ENCODE measurements around the gene C3orf22.
"Not testable (repeated sequence)": the region's sequence is repeated elsewhere in the genome, so short reads cannot be mapped to it uniquely, and the experiment has no call there.

The C3orf22 gene

DNA sequence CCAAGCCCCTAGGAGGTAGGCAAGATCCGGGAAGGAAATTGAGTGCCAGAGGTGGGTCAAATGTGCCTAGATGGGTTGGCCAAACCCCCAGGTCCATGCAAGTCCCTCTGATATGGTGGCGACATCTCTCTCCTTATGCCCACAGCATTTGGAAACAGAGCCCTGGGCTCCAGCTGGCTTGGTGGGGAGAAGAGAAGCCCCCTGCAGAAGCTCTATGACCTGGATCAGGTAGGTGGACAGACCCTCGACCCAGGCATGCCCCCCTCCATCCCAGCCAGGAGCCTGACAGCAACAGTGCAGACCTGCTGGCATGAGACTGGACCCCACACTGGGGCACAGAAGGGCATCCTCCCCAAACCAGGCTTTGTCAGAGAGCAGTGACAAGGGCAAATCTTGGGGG, 22.6 kb downstream of the C3orf22 start:
- Histone ChIP-seq H3K36me3 (ENCODE audit: insufficient read depth, low read length) (no peaks in the 10 kb centered on the region), H2AFZ (ENCODE audit: low read depth, low read length) (no peak overlapping the region), H3K27me3 (ENCODE audit: insufficient read depth, low read length) (peaks cover 16% of the 10 kb centered on the region), H3K9me3 (ENCODE audit: low read length) (no peaks in the 10 kb centered on the region), H3K4me3 (ENCODE audit: low read length) (no peak overlapping the region), H3K4me1 (ENCODE audit: insufficient read depth, low read length) (no peaks in the 10 kb centered on the region)

DNA sequence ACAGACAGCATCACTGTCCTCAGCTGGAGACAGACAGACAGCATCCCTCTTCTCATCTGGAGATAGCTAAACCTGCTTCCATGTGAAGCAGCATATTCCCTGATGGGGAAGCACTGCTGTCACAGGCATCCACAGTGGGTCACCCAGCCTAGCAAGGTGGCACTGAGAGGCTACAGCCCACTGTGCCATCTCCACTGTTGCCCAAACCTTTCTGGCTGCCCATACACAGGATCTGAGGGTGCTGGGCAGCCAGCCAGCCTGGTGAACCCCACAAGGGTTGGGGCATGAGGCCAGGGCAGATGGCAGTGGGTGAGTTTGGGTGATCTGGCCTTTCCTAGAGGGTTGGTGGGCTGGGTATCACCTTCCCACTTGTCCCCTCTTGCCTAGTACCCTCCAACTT, 23.1 kb downstream of the C3orf22 start:
- no peaks in the 10 kb centered on the region for H3K9me3 ChIP-seq (ENCODE audit: low read length)
- no peaks in the 10 kb centered on the region for H3K36me3 ChIP-seq (ENCODE audit: insufficient read depth, low read length)
- H3K27me3 ChIP-seq (ENCODE audit: insufficient read depth, low read length), result peaks cover 17% of the 10 kb centered on the region
- H2AFZ ChIP-seq (ENCODE audit: low read depth, low read length), result no peak overlapping the region
- H3K4me1 ChIP-seq (ENCODE audit: insufficient read depth, low read length), result no peaks in the 10 kb centered on the region
- no peak overlapping the region for H3K4me3 ChIP-seq (ENCODE audit: low read length)

DNA sequence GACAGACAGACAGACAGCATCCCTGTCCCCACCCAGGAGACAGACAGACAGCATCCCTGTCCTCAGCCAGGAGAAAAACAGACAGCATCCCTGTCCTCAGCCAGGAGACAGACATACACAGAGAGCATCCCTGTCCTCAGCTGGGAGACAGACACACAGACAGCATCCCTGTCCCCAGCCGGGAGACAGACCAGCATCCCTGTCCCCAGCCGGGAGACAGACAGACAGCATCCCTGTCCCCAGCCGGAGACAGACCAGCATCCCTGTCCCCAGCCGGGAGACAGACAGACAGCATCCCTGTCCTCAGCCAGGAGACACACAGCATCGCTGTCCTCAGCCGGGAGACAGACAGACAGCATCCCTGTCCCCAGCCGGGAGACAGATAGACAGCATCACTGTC, 24.0 kb downstream of the C3orf22 start:
- not testable (repeated sequence) for H3K4me3 ChIP-seq (ENCODE audit: low read length); H3K9me3 ChIP-seq (ENCODE audit: low read length); H3K4me1 ChIP-seq (ENCODE audit: insufficient read depth, low read length); H3K36me3 ChIP-seq (ENCODE audit: insufficient read depth, low read length); H2AFZ ChIP-seq (ENCODE audit: low read depth, low read length)
- H3K27me3 ChIP-seq (ENCODE audit: insufficient read depth, low read length), result peaks cover 17% of the 10 kb centered on the region

DNA sequence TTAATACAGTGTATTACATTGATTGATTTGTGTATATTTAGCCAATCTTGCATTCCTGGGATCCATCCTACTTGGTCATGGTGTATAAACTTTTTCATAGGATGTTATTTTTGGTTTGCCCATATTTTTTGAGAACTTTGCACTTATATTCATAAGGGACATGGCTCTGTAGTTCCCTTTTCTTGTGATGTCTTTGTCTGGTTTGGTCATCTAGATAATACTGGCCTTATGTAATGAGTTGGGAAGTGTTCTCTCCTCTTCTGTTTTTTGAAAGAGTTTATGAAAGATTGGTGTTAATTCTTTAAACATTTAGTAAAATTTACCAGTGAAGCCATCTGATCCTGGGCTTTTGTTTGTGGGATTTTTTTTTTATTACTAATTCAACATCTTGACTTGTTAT, 25.2 kb downstream of the C3orf22 start:
- no peaks in the 10 kb centered on the region for H3K36me3 ChIP-seq (ENCODE audit: insufficient read depth, low read length)
- no peaks in the 10 kb centered on the region for H3K9me3 ChIP-seq (ENCODE audit: low read length)

DNA sequence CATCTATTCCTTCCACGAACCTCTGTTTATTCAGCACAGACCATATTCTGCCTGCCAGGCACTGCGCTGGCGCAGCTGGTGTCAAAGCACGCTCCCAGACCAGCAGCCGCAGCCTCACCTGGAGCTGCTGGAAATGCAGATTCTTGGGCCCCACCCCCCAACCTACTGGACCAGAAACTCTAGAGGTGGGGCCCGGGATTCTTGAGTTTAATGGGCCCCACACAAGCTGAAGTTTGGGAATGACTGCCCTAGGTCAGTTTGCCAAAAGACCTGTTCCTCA, 27.7 kb downstream of the C3orf22 start:
- Histone ChIP-seq H3K36me3 (ENCODE audit: insufficient read depth, low read length) (no peaks in the 10 kb centered on the region), H3K4me3 (ENCODE audit: low read length) (no peak overlapping the region), H3K9me3 (ENCODE audit: low read length) (no peaks in the 10 kb centered on the region), H2AFZ (ENCODE audit: low read depth, low read length) (no peak overlapping the region), H3K27me3 (ENCODE audit: insufficient read depth, low read length) (peaks cover 27% of the 10 kb centered on the region), H3K4me1 (ENCODE audit: insufficient read depth, low read length) (no peaks in the 10 kb centered on the region)

More for the DNA sequence above, 25.2 kb downstream of the C3orf22 start:
- Histone ChIP-seq H2AFZ (ENCODE audit: low read depth, low read length) (no peak overlapping the region), H3K27me3 (ENCODE audit: insufficient read depth, low read length) (peaks cover 22% of the 10 kb centered on the region), H3K4me1 (ENCODE audit: insufficient read depth, low read length) (no peaks in the 10 kb centered on the region), H3K4me3 (ENCODE audit: low read length) (no peak overlapping the region)

DNA sequence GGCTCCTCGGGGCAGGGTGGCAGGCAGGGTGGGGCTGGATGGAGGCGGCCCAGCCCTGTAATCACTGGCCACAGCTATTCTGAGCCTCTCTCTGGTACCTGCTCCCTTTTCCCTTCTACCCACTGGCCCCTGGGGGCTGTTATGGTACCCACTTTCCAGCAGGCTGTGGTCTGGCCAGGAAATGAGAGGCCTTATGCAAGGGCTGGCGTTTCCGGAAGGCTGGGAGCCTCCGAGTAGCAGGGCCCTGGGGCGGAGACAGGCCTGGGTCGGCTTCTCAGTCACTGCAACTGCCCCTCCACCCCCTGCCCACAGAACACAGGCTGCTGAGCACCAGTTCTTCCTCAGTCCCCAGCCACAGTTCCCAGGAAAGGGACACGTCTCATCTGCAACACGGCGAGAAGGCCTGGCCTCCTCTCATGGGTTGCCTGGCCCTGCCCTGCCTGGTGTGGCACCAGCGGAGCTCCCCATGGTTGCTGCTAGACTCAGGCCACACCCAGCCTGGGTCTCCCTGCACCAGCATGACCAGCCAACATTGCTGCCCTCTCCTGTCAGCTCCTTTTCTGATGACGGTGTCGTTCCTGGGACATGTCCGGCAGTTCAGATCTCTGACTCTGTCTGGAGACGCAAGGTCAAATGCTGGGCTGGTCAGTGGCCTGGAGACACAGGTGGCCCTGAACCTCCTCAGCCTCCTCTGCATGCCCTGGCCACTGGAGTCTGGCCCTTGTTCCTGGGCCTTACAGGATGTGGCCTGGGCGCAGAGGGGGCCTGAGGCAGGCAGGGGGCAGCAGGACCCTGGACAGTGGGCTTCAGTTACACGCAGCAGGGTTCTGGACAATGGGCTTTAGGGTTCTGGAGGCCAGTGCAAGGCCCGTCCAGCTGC, 28.3 kb downstream of the C3orf22 start:
- Histone ChIP-seq H3K36me3 (ENCODE audit: insufficient read depth, low read length) (no peaks in the 10 kb centered on the region), H3K27me3 (ENCODE audit: insufficient read depth, low read length) (peaks cover 32% of the 10 kb centered on the region)

DNA sequence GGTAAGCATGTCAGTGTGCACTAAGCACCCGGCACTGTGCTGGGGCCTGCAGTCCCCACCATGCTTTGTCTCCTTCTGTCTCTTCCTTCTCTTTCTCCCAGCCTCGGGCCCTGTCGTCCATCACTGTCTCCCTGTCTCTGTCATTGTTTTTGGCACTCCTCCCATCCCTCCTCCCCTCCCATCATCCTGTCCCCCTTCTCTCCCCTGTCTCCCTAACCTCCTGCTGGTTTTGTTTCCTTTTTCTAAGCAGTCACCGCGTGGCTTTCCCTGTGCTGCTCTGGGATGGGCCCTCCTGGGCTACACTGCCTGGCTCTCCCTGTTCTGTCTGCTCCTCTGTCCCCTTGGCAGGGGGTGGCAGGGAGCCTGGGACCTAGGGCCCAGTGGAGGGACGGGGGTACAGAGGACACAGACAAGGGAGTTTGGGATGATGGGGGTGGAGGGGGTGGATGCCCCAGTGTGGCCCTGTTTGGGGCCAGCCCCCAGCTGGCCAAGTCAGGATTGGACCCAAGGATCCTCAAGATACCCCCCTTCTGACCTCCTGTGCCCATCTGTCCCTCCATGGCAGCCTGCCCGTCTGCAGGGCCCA, 29.1 kb downstream of the C3orf22 start:
- Histone ChIP-seq H3K9me3 (ENCODE audit: low read length) (no peaks in the 10 kb centered on the region), H3K36me3 (ENCODE audit: insufficient read depth, low read length) (no peaks in the 10 kb centered on the region), H3K4me3 (ENCODE audit: low read length) (no peak overlapping the region), H3K27me3 (ENCODE audit: insufficient read depth, low read length) (peaks cover 34% of the 10 kb centered on the region), H3K4me1 (ENCODE audit: insufficient read depth, low read length) (no peaks in the 10 kb centered on the region), H2AFZ (ENCODE audit: low read depth, low read length) (no peak overlapping the region)

More for the DNA sequence above, 28.3 kb downstream of the C3orf22 start:
- Histone ChIP-seq H3K9me3 (ENCODE audit: low read length) (no peaks in the 10 kb centered on the region), H2AFZ (ENCODE audit: low read depth, low read length) (no peak overlapping the region), H3K4me3 (ENCODE audit: low read length) (no peak overlapping the region), H3K4me1 (ENCODE audit: insufficient read depth, low read length) (no peaks in the 10 kb centered on the region)

DNA sequence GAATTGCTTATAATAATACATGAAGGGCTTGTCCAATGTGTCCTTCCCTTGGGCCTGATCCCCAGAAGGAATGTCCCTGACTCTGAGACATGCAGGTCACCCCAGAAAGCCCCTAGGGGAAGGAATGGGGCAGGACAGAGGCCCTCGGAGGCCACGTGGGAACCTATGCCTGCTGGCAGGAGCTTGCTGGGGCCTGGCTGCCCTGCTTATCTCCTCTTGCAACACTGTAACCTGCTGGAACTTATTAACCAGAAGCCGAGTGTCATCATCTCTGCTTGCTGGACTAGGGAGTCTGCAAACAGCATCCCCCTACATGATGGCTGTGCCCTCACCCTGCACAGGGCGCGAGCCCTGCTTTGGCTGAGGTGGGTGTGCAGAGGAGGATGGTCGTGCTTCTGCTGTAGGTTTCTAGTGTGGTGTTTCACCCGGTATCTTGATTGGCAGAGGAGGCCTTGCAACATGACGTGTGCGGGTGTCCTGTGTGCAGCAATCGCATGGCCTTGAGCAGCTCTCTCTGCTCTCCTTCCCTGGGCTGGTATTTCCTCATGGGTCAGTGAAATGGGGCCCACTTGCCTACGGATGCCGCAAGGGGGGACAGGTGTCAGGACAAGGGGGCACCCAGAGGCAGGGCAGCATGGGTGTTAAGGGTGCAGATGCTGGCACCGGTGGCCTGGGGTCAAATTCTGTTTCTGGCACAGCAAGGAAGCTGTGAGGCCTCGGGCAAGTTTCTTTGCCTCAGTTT, 29.8 kb downstream of the C3orf22 start:
- Histone ChIP-seq H2AFZ (ENCODE audit: low read depth, low read length) (no peak overlapping the region), H3K9me3 (ENCODE audit: low read length) (no peaks in the 10 kb centered on the region), H3K27me3 (ENCODE audit: insufficient read depth, low read length) (peaks cover 40% of the 10 kb centered on the region), H3K36me3 (ENCODE audit: insufficient read depth, low read length) (no peaks in the 10 kb centered on the region), H3K4me3 (ENCODE audit: low read length) (no peak overlapping the region), H3K4me1 (ENCODE audit: insufficient read depth, low read length) (no peaks in the 10 kb centered on the region)

DNA sequence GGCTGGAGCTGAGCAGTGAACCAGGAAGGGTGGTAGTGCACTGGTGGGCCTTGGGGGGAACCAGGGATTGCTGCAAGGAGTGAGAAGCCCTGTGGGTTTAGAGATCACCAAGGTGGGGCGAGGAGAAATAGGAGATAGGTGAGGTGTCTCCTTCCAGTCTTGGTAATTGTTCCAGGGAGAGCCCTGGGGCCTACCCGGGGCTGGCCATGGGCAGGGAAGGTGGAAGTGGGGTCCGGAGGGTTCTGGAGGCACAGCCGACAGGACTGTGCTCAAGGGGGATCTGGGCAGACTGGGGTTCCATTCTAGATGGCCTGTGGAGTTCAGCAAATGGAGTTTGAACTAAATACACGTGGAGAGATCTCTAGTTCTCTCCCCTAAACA, 30.3 kb downstream of the C3orf22 start:
- Histone ChIP-seq H3K36me3 (ENCODE audit: insufficient read depth, low read length) (no peaks in the 10 kb centered on the region), H3K27me3 (ENCODE audit: insufficient read depth, low read length) (peaks cover 46% of the 10 kb centered on the region), H3K9me3 (ENCODE audit: low read length) (no peaks in the 10 kb centered on the region), H3K4me3 (ENCODE audit: low read length) (no peak overlapping the region), H3K4me1 (ENCODE audit: insufficient read depth, low read length) (no peaks in the 10 kb centered on the region), H2AFZ (ENCODE audit: low read depth, low read length) (no peak overlapping the region)

DNA sequence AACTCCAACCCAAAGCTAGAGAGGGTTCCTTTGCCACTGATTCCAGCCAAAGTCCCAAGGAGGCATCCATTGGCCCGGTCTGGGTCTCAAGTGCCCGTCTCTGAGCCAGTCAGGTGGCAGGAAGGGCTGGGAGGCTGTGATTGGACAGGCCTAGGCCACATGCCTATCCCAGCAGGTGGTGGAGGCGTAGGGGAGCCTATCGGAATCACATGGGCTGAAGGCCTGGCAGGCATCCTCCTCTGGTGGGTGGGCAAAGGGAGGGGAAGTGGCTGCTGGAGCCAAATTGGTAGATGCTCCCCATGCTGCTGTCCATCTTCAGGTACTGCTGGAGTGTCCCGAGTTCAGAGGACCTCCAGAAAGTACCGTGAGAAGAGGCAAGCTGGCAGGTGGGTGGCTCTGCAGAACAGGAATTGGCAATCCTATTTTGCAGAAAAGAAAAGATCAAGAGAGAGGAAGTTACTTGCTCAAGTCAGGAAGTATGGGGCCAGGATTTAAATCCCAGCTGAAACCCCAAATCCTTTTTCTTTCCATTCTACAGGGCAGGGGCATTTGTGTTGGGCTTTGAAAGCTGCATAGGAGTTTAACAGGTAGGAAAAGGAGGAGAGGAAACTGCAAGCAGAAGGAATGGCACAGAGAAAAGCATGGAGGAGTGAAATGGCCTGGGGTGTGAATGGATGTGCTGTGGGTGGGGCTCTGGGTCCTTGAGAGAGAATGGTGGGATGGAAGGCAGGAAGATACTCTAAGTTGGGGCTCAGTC, 31.1 kb downstream of the C3orf22 start:
- Histone ChIP-seq H3K4me1 (ENCODE audit: insufficient read depth, low read length) (no peaks in the 10 kb centered on the region), H3K9me3 (ENCODE audit: low read length) (no peaks in the 10 kb centered on the region), H3K4me3 (ENCODE audit: low read length) (no peak overlapping the region), H2AFZ (ENCODE audit: low read depth, low read length) (no peak overlapping the region), H3K27me3 (ENCODE audit: insufficient read depth, low read length) (peaks cover 52% of the 10 kb centered on the region), H3K36me3 (ENCODE audit: insufficient read depth, low read length) (no peaks in the 10 kb centered on the region)

DNA sequence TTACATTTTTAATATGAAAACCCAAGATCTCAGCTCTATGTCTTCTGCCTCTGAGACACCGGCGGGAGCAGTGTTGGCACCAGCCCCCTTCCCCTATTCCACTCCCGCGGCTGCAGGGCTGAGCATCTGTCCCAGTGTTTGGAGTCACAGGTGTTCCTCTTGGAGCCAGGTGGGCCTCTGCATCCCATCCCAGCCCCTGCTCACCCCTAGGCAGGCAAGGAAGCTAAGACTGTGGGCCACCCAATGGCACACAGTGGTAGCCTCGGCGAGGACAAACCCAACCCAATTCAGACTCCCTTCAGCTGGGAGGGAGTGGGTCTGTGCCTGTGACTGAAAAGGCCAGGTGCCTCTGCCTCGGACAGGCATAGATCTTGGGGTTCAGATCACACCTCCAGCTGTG, 31.7 kb downstream of the C3orf22 start:
- Histone ChIP-seq H3K27me3 (ENCODE audit: insufficient read depth, low read length) (peaks cover 52% of the 10 kb centered on the region), H3K36me3 (ENCODE audit: insufficient read depth, low read length) (no peaks in the 10 kb centered on the region), H3K4me1 (ENCODE audit: insufficient read depth, low read length) (no peaks in the 10 kb centered on the region), H2AFZ (ENCODE audit: low read depth, low read length) (no peak overlapping the region), H3K4me3 (ENCODE audit: low read length) (no peak overlapping the region), H3K9me3 (ENCODE audit: low read length) (no peaks in the 10 kb centered on the region)

DNA sequence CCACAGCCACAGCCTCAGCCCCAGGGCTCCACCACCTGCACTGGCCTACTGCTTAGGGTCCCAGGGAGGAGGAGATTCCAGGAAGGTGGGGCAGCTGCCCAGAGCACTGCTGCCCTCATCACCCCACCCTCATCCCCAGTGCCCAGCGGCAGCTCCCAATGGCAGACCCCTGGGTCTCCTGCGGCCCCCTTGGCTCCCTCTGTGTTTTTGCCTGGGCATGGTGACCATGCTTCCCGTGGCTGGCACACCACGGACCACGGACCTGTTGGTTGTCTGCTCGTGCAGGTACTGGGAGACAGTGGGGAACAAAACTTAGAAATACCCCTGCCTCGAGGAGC, 32.1 kb downstream of the C3orf22 start:
- Histone ChIP-seq H3K4me1 (ENCODE audit: insufficient read depth, low read length) (no peaks in the 10 kb centered on the region), H3K9me3 (ENCODE audit: low read length) (no peaks in the 10 kb centered on the region), H3K27me3 (ENCODE audit: insufficient read depth, low read length) (peaks cover 49% of the 10 kb centered on the region), H2AFZ (ENCODE audit: low read depth, low read length) (no peak overlapping the region), H3K36me3 (ENCODE audit: insufficient read depth, low read length) (no peaks in the 10 kb centered on the region), H3K4me3 (ENCODE audit: low read length) (no peak overlapping the region)

All from neuron (in vitro differentiated cells).